OCI-LY1 (cell line): ENCODE data around the gene CAMK4.

Source experiments
- H2AFZ ChIP-seq: fragments of 200-600 bp; sonication (generic), shearing (Covaris generic); 2 replicates; pipeline ENCODE4 v1.6.0; 2014; ENCODE audit warnings: antibody characterized with exemption, mild to moderate bottlenecking, low read length
- H3F3A ChIP-seq: fragments of 200-600 bp; sonication (generic), shearing (Covaris generic); 2 replicates; pipeline ENCODE4 v1.6.0; 2014; ENCODE audit warnings: mild to moderate bottlenecking, antibody characterized with exemption, low read length, moderate library complexity; ENCODE audit not compliant: insufficient read depth
- H3K27ac ChIP-seq: fragments of 200-600 bp; sonication (generic); 2 replicates; pipeline ENCODE4 v1.5.1; 2014; ENCODE audit warnings: low read length, mixed run types, mild to moderate bottlenecking, low read depth; ENCODE audit not compliant: poor library complexity, severe bottlenecking
- H3K27me3 ChIP-seq: fragments of 200-600 bp; sonication (generic); 2 replicates; pipeline ENCODE4 v1.6.0; 2014; ENCODE audit warnings: antibody characterized with exemption, mild to moderate bottlenecking, low read length, moderate library complexity; ENCODE audit not compliant: insufficient read depth
- H3K36me3 ChIP-seq: fragments of 200-600 bp; sonication (generic); 2 replicates; pipeline ENCODE4 v1.6.1; 2014; ENCODE audit warnings: mild to moderate bottlenecking, antibody characterized with exemption, low read length, moderate library complexity, mixed read lengths; ENCODE audit not compliant: insufficient read depth
- H3K4me1 ChIP-seq: fragments of 200-600 bp; sonication (generic); 2 replicates; pipeline ENCODE4 v1.5.1; 2014; ENCODE audit warnings: mild to moderate bottlenecking, low read length, moderate library complexity; ENCODE audit not compliant: insufficient read depth, severe bottlenecking
- H3K4me2 ChIP-seq: fragments of 200-600 bp; sonication (generic), shearing (Covaris generic); 2 replicates; pipeline ENCODE4 v1.6.1; 2014; ENCODE audit warnings: low read length
- H3K4me3 ChIP-seq: fragments of 200-600 bp; sonication (generic); 2 replicates; pipeline ENCODE4 v1.5.1; 2014; ENCODE audit warnings: low read length, low read depth, mild to moderate bottlenecking, mixed read lengths; ENCODE audit not compliant: poor library complexity, severe bottlenecking
- H3K79me2 ChIP-seq: fragments of 200-600 bp; shearing (Covaris generic); 2 replicates; pipeline ENCODE4 v1.6.1; 2016; ENCODE audit warnings: mixed run types, low read length, mixed read lengths; ENCODE audit not compliant: insufficient read depth
- H3K9ac ChIP-seq: fragments of 200-600 bp; sonication (generic), shearing (Covaris generic); 2 replicates; pipeline ENCODE4 v1.6.1; 2014; ENCODE audit warnings: mild to moderate bottlenecking, low read length, mixed read lengths
- H3K9me2 ChIP-seq: fragments of 200-600 bp; sonication (generic), shearing (Covaris generic); 2 replicates; pipeline ENCODE4 v1.6.1; 2014; ENCODE audit warnings: low read depth, mild to moderate bottlenecking, low read length, mixed read lengths
- H3K9me3 ChIP-seq: fragments of 200-600 bp; shearing (Covaris generic); 2 replicates; pipeline ENCODE4 v1.6.1; 2014; ENCODE audit warnings: low read length, mixed read lengths
- H4K20me1 ChIP-seq: fragments of 200-600 bp; sonication (generic), shearing (Covaris generic); 2 replicates; pipeline ENCODE4 v1.6.0; 2016; ENCODE audit warnings: mild to moderate bottlenecking, low read length; ENCODE audit not compliant: insufficient read depth
- EZH2 ChIP-seq: fragments of 200-600 bp; sonication (generic), shearing (Covaris generic); IDR thresholded peaks from 2 replicates; pipeline ENCODE4 v1.8.0; 2017; ENCODE audit warnings: borderline replicate concordance, mixed run types, mild to moderate bottlenecking, antibody characterized with exemption, low read length, moderate library complexity, mixed read lengths
- TF ChIP-seq, protein P1 (sequence below): fragments of 200-600 bp; sonication (generic), shearing (Covaris generic); IDR thresholded peaks from 2 replicates; pipeline ENCODE4 v1.5.1; 2017; ENCODE audit warnings: mild to moderate bottlenecking, antibody characterized with exemption, low read length, moderate library complexity, mixed read lengths

The CAMK4 gene

DNA sequence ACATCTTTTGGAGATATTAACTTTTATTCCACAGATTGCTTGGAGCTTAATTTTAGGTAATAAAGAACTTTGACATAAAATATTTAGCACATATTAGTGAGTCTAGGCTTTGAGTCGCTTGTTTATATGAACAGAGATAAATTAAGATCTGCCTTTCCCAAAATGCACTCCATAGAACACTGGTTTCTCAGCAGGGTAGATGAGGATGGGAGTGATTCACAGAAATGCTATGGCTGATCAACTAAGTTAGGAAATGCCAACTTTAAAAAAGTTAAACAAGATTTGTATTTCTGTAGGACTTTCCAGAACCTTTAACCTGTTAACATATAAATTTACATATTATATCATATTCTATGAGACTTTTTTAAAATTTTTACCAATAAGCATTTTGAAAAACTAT, 222.9 kb downstream of the CAMK4 start:
- H2AFZ ChIP-seq: no peak overlapping the region
- H3K36me3 ChIP-seq: peaks cover 74% of the 10 kb centered on the region
- H3K27ac ChIP-seq: no peak overlapping the region
- no peak overlapping the region for H3K4me2 ChIP-seq
- H3K4me3 ChIP-seq: no peak overlapping the region
- no peak for TF ChIP-seq EZH2
- TF ChIP-seq, protein P1, sequence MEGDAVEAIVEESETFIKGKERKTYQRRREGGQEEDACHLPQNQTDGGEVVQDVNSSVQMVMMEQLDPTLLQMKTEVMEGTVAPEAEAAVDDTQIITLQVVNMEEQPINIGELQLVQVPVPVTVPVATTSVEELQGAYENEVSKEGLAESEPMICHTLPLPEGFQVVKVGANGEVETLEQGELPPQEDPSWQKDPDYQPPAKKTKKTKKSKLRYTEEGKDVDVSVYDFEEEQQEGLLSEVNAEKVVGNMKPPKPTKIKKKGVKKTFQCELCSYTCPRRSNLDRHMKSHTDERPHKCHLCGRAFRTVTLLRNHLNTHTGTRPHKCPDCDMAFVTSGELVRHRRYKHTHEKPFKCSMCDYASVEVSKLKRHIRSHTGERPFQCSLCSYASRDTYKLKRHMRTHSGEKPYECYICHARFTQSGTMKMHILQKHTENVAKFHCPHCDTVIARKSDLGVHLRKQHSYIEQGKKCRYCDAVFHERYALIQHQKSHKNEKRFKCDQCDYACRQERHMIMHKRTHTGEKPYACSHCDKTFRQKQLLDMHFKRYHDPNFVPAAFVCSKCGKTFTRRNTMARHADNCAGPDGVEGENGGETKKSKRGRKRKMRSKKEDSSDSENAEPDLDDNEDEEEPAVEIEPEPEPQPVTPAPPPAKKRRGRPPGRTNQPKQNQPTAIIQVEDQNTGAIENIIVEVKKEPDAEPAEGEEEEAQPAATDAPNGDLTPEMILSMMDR: no peak
- no peak overlapping the region for H3K9ac ChIP-seq
- no peaks in the 10 kb centered on the region for H3F3A ChIP-seq
- no peaks in the 10 kb centered on the region for H3K9me3 ChIP-seq
- no peaks in the 10 kb centered on the region for H4K20me1 ChIP-seq
- H3K4me1 ChIP-seq: no peaks in the 10 kb centered on the region
- no peaks in the 10 kb centered on the region for H3K9me2 ChIP-seq
- H3K27me3 ChIP-seq: no peaks in the 10 kb centered on the region
- no peaks in the 10 kb centered on the region for H3K79me2 ChIP-seq

DNA sequence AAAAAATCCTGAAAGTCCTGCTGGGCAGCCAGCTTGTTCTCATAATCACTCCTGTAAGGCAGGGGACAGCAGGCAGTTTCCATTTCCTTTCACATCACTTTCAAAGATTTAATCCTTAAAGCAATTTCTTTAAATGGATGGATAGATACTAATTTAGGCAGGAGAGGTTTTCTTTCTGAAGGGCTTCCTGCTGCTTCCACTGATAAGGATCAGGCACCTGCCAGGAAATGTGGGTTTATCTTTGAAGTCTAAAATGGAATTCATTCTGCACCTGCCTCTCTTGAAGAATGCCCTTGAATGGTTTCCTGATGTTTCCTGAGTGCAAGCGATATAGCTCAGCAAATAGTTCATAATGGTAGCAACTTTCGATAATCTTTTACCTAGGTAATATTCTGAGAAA, 223.6 kb downstream of the CAMK4 start:
- Histone ChIP-seq H3K9me2 (no peaks in the 10 kb centered on the region), H3K4me1 (no peaks in the 10 kb centered on the region), H3K27ac (no peak overlapping the region), H2AFZ (no peak overlapping the region), H3K36me3 (peaks cover 79% of the 10 kb centered on the region), H3K9ac (no peak overlapping the region), H3K4me3 (no peak overlapping the region), H4K20me1 (no peaks in the 10 kb centered on the region), H3K79me2 (no peaks in the 10 kb centered on the region), H3K4me2 (no peak overlapping the region), H3K9me3 (no peaks in the 10 kb centered on the region), H3K27me3 (no peaks in the 10 kb centered on the region), H3F3A (no peaks in the 10 kb centered on the region)
- TF ChIP-seq, protein P1: no peak

DNA sequence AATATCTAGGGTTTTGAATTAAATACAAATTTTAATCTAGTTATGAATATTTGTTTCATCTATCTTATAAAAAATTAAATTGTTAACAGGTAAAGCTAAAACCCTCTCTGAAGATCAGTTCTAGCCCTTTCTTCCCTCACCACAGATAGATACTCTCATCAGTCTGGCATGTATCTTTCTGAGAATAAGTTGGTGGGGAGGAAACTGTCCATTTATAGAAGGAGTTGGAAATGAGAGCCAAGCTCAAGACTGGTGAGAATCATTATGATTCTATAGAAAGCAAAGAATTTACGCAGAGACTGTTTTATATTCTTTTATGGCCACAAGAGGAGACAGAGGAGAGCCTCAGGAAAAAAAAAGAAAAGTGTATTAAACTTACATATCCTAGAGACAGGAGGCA, 229.1 kb downstream of the CAMK4 start:
- H3K9me2 ChIP-seq: no peaks in the 10 kb centered on the region
- no peaks in the 10 kb centered on the region for H3K27me3 ChIP-seq
- no peak overlapping the region for H3K9ac ChIP-seq
- no peak overlapping the region for H3K4me2 ChIP-seq
- no peak overlapping the region for H3K4me3 ChIP-seq
- H2AFZ ChIP-seq: no peak overlapping the region
- no peaks in the 10 kb centered on the region for H3K4me1 ChIP-seq
- H3K36me3 ChIP-seq: peaks cover 39% of the 10 kb centered on the region
- H4K20me1 ChIP-seq: no peaks in the 10 kb centered on the region
- H3F3A ChIP-seq: no peaks in the 10 kb centered on the region
- TF ChIP-seq, protein P1: no peak
- TF ChIP-seq EZH2: no peak
- no peaks in the 10 kb centered on the region for H3K9me3 ChIP-seq
- H3K27ac ChIP-seq: no peak overlapping the region
- no peaks in the 10 kb centered on the region for H3K79me2 ChIP-seq
